GM12874 (cell line): Measurements from ENCODE around the gene OR1A2.

ENCODE experiments used
- CTCF ChIP-seq: IDR thresholded peaks from 2 replicates; pipeline ENCODE4 v1.5.1; 2011; ENCODE audit warnings: low read depth, mild to moderate bottlenecking, control low read depth, low read length, moderate library complexity; ENCODE audit not compliant: insufficient read depth

OR1A2 gene

DNA sequence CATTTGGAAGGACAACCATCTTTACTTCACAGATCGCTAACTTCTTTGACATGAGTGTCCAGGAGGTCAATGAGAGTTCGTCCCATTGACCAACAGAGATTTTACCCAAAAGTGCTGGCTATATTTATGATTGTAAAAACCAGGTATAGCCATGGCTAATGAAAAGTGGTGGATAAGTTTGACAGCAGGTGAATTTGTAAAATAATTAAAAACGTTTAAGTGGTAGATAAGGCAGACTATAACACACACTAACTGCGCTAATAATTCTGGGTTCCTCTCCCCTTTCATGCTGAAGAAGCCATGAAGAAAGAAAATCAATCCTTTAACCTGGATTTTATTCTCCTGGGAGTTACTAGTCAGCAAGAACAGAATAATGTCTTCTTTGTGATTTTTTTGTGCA, at the start of gene OR1A2:
TSS of gene OR1A2 (plus strand) at position 301 of the 400 bp plus-strand sequence. CDS start at position 301, 0 bp downstream.
- no peak for TF ChIP-seq CTCF

DNA sequence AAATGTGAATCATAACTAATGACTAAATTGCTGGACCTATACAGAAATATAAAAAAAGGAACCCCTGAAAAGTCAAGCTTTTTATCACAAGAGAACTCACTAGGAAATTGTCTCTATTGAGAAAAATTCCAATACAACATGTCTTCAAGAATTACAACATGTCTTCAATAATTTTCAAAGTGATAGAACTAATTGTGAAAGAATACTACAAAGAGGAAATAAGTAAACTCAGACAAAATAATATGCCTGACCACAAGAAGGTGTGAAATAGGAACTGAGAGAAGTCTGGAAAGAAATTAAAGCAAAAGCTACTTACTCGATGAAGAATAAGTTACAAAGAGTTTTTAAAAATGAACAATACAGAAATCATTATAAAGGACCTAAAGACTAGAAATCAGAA, 40.1 kb upstream of the OR1A2 start:
- no peak for TF ChIP-seq CTCF

- no peak for TF ChIP-seq CTCF
These were observed 29.7 kb upstream of the OR1A2 start for GRCh38 chr17:3167574-3167973.

DNA sequence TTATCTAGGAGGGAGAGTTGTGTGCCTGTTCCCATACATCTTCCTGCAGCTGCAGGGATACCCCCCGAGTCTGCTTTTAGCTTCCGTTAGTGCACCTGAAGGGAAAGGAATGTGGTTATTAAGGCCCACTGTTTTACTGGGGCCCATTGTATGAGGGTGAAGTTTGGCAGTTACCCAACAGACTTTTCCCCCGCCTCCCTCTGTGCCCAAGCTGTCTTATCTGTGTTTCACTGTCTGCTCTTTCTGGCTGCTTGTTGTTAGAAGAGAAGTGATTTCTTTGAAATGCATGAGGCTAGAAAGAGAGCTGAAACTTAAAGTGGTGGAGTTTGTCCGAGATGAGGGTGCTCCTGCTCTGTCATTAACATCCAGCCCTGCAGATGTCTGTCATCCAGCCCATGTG, 7.4 kb upstream of the OR1A2 start:
- TF ChIP-seq CTCF: no peak

GRCh38 chr17:3207367-3207766, 10.0 kb downstream of the OR1A2 start, which contains the start of gene OR1A1:
Gene OR1A1, plus strand, starts transcription at chr17:3207667. Its CDS starts 7,954 bp downstream, at chr17:3215621.
- TF ChIP-seq CTCF: no peak

DNA sequence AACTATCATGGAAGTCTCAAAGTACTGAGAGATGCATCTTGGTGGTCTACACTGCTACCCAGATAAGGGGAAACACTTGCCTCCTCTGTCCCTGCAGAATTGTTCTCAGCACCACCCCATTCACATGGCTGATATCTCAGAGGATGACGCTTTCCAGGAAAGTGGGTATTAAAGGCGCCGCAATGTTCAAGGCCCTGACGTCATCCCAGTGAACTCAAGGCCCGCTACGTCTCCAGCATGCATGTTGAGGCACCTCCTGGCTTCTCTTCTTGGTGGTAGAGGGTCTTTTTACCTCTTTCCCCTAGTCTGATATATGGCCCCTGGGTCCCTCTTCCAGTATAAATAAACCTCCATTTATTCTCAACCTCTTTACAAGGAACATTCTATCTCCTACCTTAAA, 11.2 kb downstream of the OR1A2 start:
- TF ChIP-seq CTCF: no peak

DNA sequence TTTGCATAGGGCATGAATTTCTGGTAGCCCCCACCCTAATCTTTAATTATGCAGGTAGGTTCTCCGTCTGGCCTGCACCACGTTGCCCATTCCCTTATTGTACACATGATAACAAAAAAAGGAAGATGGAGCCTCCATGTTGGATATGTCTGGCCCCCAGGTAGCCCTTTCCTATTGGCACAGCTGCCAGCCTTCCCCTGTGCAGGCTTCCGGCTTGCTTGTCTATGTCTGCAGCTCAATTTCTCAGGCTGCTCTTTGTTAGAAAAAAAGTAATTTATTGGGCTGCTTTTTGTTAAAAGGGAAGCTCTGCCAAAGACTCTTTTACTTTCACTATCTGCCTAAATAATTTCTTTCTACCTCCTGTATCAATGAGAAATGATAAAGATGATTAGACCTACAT, 15.7 kb downstream of the OR1A2 start:
- no peak for TF ChIP-seq CTCF

GRCh38 chr17:3213587-3213986, 16.3 kb downstream of the OR1A2 start:
- no peak for TF ChIP-seq CTCF
